ENCODE data around the gene TSPAN33.

DNA sequence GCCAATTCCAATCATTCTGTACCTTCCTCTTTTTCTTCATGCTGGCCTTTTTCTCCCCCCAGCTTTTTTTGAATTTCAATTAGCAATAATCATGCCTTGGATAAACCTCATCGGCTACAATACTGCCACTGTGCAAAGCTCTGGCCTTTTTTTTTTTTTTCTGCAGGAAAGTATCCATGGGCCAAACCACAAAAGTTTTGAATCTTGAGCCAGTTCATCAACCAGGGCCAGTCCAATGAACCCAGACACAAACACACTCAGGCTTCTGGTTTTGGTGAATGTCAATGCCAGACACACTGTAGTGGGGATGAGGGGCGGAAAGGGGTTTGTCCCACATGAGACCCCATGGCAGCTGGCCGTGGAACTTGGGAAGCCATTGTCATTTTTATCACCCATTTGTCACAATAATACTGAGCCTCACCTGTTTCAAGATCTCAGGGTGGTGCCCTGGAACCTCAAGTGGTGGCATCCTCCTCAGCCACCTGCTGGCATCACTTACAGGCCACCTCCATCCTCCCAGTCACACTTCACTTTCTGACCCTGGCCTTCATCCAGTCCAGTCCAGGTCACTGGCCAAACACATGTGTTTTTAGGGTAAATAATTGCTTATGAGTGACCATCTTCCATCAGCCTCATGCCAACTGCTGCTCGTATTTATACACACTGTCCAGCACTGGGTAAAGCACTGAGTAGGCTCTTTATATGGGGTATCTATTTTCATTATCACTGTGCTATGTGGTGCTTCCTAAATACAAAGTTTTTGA is 40.8 kb upstream of the TSPAN33 start:
- TF ChIP-seq POLR2AphosphoS5 (IDR thresholded peaks at IDR 0.05), result no peak
- TF ChIP-seq, protein P1, sequence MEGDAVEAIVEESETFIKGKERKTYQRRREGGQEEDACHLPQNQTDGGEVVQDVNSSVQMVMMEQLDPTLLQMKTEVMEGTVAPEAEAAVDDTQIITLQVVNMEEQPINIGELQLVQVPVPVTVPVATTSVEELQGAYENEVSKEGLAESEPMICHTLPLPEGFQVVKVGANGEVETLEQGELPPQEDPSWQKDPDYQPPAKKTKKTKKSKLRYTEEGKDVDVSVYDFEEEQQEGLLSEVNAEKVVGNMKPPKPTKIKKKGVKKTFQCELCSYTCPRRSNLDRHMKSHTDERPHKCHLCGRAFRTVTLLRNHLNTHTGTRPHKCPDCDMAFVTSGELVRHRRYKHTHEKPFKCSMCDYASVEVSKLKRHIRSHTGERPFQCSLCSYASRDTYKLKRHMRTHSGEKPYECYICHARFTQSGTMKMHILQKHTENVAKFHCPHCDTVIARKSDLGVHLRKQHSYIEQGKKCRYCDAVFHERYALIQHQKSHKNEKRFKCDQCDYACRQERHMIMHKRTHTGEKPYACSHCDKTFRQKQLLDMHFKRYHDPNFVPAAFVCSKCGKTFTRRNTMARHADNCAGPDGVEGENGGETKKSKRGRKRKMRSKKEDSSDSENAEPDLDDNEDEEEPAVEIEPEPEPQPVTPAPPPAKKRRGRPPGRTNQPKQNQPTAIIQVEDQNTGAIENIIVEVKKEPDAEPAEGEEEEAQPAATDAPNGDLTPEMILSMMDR (IDR thresholded peaks at IDR 0.05), result no peak
